DMS153 treated with DMSO at 0.1 percent for 48 hours (cell line): ENCODE results near the gene ESR2.

Source experiments
- DNase-seq: peaks from one replicate; lab custom pipeline; 2025; ENCODE audit not compliant: unreplicated experiment; lab: John Stamatoyannopoulos, UW

ESR2 gene

GRCh38 chr14:64266239-64266638, 27.9 kb downstream of the ESR2 start:
- no peak for DNase-seq

- no peak for DNase-seq
Measured at GRCh38 chr14:64265222-64265621, 28.9 kb downstream of the ESR2 start.

GRCh38 chr14:64260418-64260817, 33.8 kb downstream of the ESR2 start:
- DNase-seq = no peak

- DNase-seq = no peak
Measured at GRCh38 chr14:64255756-64256155, 38.4 kb downstream of the ESR2 start.

- DNase-seq = no peak
Measured at GRCh38 chr14:64253672-64254071, 40.5 kb downstream of the ESR2 start.

GRCh38 chr14:64249363-64249762, 44.8 kb downstream of the ESR2 start:
- no peak for DNase-seq

GRCh38 chr14:64248689-64249088, 45.5 kb downstream of the ESR2 start:
- no peak for DNase-seq

- DNase-seq = no peak
Measured at GRCh38 chr14:64247195-64247594, 47.0 kb downstream of the ESR2 start.

GRCh38 chr14:64246688-64247087, 47.5 kb downstream of the ESR2 start:
- DNase-seq = no peak

- no peak for DNase-seq
Measured at GRCh38 chr14:64245491-64245890, 48.7 kb downstream of the ESR2 start.

- DNase-seq = no peak
Measured at GRCh38 chr14:64244279-64244678, 49.9 kb downstream of the ESR2 start.

- DNase-seq = no peak
Measured at GRCh38 chr14:64238631-64239030, 55.5 kb downstream of the ESR2 start.

GRCh38 chr14:64238049-64238448, 56.1 kb downstream of the ESR2 start:
- DNase-seq = no peak

- DNase-seq = no peak
Measured at GRCh38 chr14:64235652-64236640, 58.2 kb downstream of the ESR2 start.

GRCh38 chr14:64234877-64235651, 59.1 kb downstream of the ESR2 start:
- DNase-seq = peak; percentile 37

- DNase-seq = no peak
Measured at GRCh38 chr14:64233531-64234190, 60.5 kb downstream of the ESR2 start.

- DNase-seq = no peak
Measured at GRCh38 chr14:64232944-64233343, 61.2 kb downstream of the ESR2 start.

- no peak for DNase-seq
Measured at GRCh38 chr14:64232095-64232838, 61.9 kb downstream of the ESR2 start.

GRCh38 chr14:64229489-64229888, 64.7 kb downstream of the ESR2 start:
- DNase-seq = no peak

GRCh38 chr14:64227856-64228255, 66.3 kb downstream of the ESR2 start:
- no peak for DNase-seq
